H9 (cell line): Measurements from ENCODE around the gene CAMK2G. TPM values are rescaled to one million over a fixed set of nuclear protein-coding genes. Genes with fewer than 3 reads are reported as not detected.

Experiments used
- DNase-seq: peaks from one replicate; pipeline ENCODE4 v3.0.0-alpha.2; 2017
- H2AFZ ChIP-seq: one replicate; pipeline ENCODE4 v1.6.1; 2013; ENCODE audit warnings: mild to moderate bottlenecking, low read length, control low read depth, moderate library complexity
- H2AK5ac ChIP-seq: 2 replicates; pipeline ENCODE4 v1.6.1; 2013; ENCODE audit warnings: low read length, control low read depth, mixed read lengths; ENCODE audit not compliant: insufficient read length
- H2BK120ac ChIP-seq: one replicate; pipeline ENCODE4 v1.6.1; 2013; ENCODE audit warnings: low read depth, mild to moderate bottlenecking, low read length, control low read depth, inconsistent platforms; ENCODE audit not compliant: poor library complexity, severe bottlenecking
- H2BK12ac ChIP-seq: 2 replicates; pipeline ENCODE4 v1.6.1; 2013; ENCODE audit warnings: low read length, control low read depth, mixed read lengths, low read depth; ENCODE audit not compliant: insufficient read length
- H2BK15ac ChIP-seq: 2 replicates; pipeline ENCODE4 v1.6.1; 2013; ENCODE audit warnings: low read depth, low read length, control low read depth
- H2BK20ac ChIP-seq: one replicate; pipeline ENCODE4 v1.6.1; 2013; ENCODE audit warnings: low read depth, mild to moderate bottlenecking, low read length, control low read depth, inconsistent platforms; ENCODE audit not compliant: poor library complexity, severe bottlenecking
- H2BK5ac ChIP-seq: 2 replicates; pipeline ENCODE4 v1.6.1; 2013; ENCODE audit warnings: low read length, control low read depth, mixed read lengths; ENCODE audit not compliant: insufficient read length
- H3K14ac ChIP-seq: 2 replicates; pipeline ENCODE4 v1.6.1; 2013; ENCODE audit warnings: low read length, control low read depth; ENCODE audit not compliant: insufficient read depth
- H3K18ac ChIP-seq: 2 replicates; pipeline ENCODE4 v1.6.1; 2013; ENCODE audit warnings: low read depth, mild to moderate bottlenecking, mixed read lengths, low read length, control low read depth; ENCODE audit not compliant: insufficient read length
- H3K23ac ChIP-seq: 2 replicates; pipeline ENCODE4 v1.6.1; 2013; ENCODE audit warnings: low read length, control low read depth, mixed read lengths, low read depth; ENCODE audit not compliant: insufficient read length
- H3K23me2 ChIP-seq: 2 replicates; pipeline ENCODE4 v1.6.1; 2013; ENCODE audit warnings: low read depth, mild to moderate bottlenecking, mixed read lengths, low read length, control low read depth; ENCODE audit not compliant: insufficient read length, poor library complexity, severe bottlenecking
- H3K27ac ChIP-seq: 2 replicates; pipeline ENCODE4 v1.5.1; 2013; ENCODE audit warnings: low read length, control low read depth, mixed read lengths, low read depth; ENCODE audit not compliant: insufficient read length
- H3K27me3 ChIP-seq: 2 replicates; pipeline ENCODE4 v1.6.1; 2013; ENCODE audit warnings: low read length, control low read depth, inconsistent platforms; ENCODE audit not compliant: insufficient read depth
- H3K4ac ChIP-seq: 2 replicates; pipeline ENCODE4 v1.6.1; 2013; ENCODE audit warnings: low read depth, mild to moderate bottlenecking, control low read depth, inconsistent platforms, low read length, moderate library complexity
- H3K4me1 ChIP-seq: 2 replicates; pipeline ENCODE4 v1.6.1; 2013; ENCODE audit warnings: low read length, control low read depth, inconsistent platforms; ENCODE audit not compliant: insufficient read depth
- H3K4me2 ChIP-seq: 2 replicates; pipeline ENCODE4 v1.6.1; 2013; ENCODE audit warnings: low read length, control low read depth, mixed read lengths; ENCODE audit not compliant: insufficient read length, insufficient read depth
- H3K56ac ChIP-seq: 2 replicates; pipeline ENCODE4 v1.6.1; 2013; ENCODE audit warnings: low read depth, mild to moderate bottlenecking, mixed read lengths, low read length, control low read depth; ENCODE audit not compliant: insufficient read length
- H3K79me1 ChIP-seq: 2 replicates; pipeline ENCODE4 v1.6.1; 2013; ENCODE audit warnings: low read depth, mild to moderate bottlenecking, moderate library complexity, low read length, control low read depth, inconsistent platforms; ENCODE audit not compliant: insufficient read depth, poor library complexity, severe bottlenecking
- H3K79me2 ChIP-seq: 2 replicates; pipeline ENCODE4 v1.6.1; 2013; ENCODE audit warnings: low read length, control low read depth, inconsistent platforms; ENCODE audit not compliant: insufficient read depth
- H3K9ac ChIP-seq: 2 replicates; pipeline ENCODE4 v1.6.1; 2013; ENCODE audit warnings: low read length, control low read depth, mixed read lengths; ENCODE audit not compliant: insufficient read length; ENCODE audit errors: extremely low read depth
- H3K9me3 ChIP-seq: one replicate; pipeline ENCODE4 v1.6.1; 2013; ENCODE audit warnings: low read depth, low read length, inconsistent platforms; ENCODE audit not compliant: control insufficient read depth
- H3T11ph ChIP-seq: one replicate; pipeline ENCODE4 v1.6.1; 2013; ENCODE audit warnings: mild to moderate bottlenecking, low read length, control low read depth, inconsistent platforms
- H4K20me1 ChIP-seq: one replicate; pipeline ENCODE4 v1.6.1; 2013; ENCODE audit not compliant: control insufficient read depth, insufficient read length, insufficient read depth
- H4K5ac ChIP-seq: 2 replicates; pipeline ENCODE4 v1.6.1; 2013; ENCODE audit warnings: low read depth, mild to moderate bottlenecking, mixed read lengths, low read length, control low read depth; ENCODE audit not compliant: insufficient read length
- H4K8ac ChIP-seq: replicated peaks from 2 replicates; pipeline ENCODE4 v1.6.1; 2013; ENCODE audit warnings: low read length, control low read depth, mixed read lengths, low read depth; ENCODE audit not compliant: insufficient read length
- H4K91ac ChIP-seq: 2 replicates; pipeline ENCODE4 v1.6.1; 2013; ENCODE audit warnings: low read depth, mild to moderate bottlenecking, moderate library complexity, mixed read lengths, low read length, control low read depth; ENCODE audit not compliant: insufficient read length
- H3K27ac Mint-ChIP-seq, 3 experiments: 2 replicates in 2 of 3; 3 replicates in 1 of 3; pipeline ENCODE4 v1.8.0; 2020 to 2021; ENCODE audit warnings: mixed read lengths in 3 of 3, mild to moderate bottlenecking in 1 of 3, moderate library complexity in 1 of 3
- H3K27me3 Mint-ChIP-seq: 2 replicates; pipeline ENCODE4 v1.8.0; 2021; ENCODE audit warnings: low read depth, mild to moderate bottlenecking, moderate library complexity, mixed read lengths
- H3K36me3 Mint-ChIP-seq, 3 experiments: 2 replicates in 2 of 3; 3 replicates in 1 of 3; pipeline ENCODE4 v1.8.0; 2020 to 2021; ENCODE audit warnings: low read depth in 3 of 3, mixed read lengths in 3 of 3; ENCODE audit not compliant: insufficient read depth in 1 of 3
- H3K4me1 Mint-ChIP-seq, 2 experiments: 2 replicates each; pipeline ENCODE4 v1.8.0; 2020; ENCODE audit warnings: mixed read lengths in 2 of 2
- H3K4me3 Mint-ChIP-seq, 2 experiments: 2 replicates in 1 of 2; 3 replicates in 1 of 2; pipeline ENCODE4 v1.8.0; 2020 to 2021; ENCODE audit warnings: mild to moderate bottlenecking in 2 of 2, mixed read lengths in 2 of 2, moderate library complexity in 1 of 2
- H3K9me3 Mint-ChIP-seq, 2 experiments: 2 replicates in 1 of 2; 3 replicates in 1 of 2; pipeline ENCODE4 v1.8.0; 2020; ENCODE audit warnings: mild to moderate bottlenecking in 2 of 2, mixed read lengths in 2 of 2, moderate library complexity in 1 of 2
- CTCF ChIP-seq: fragments of 200-600 bp; sonication (generic); conservative IDR thresholded peaks from 3 replicates; pipeline ENCODE4 v1.8.0; 2021; ENCODE audit warnings: antibody characterized with exemption, mild to moderate bottlenecking
- WGBS: extraction: QIAGEN DNeasy Blood & Tissue Kit; methylation state at CpG from one replicate; pipeline ENCODE4 v1.1.7; 2013; ENCODE audit warnings: missing lambda C conversion rate, low lambda C conversion rate, mixed read lengths; ENCODE audit not compliant: insufficient read length; ENCODE audit errors: extremely low coverage; 5-methylcytosine and 5-hydroxymethylcytosine counted together
- total RNA-seq: library from RNA; stranded (reverse); gene quantifications from 2 replicates; pipeline ENCODE4 v1.2.1, GENCODE V29; 2021

The CAMK2G gene
- total RNA-seq, 1 experiment from 2014 or later: 31.8 TPM

- no peak overlapping the region for H4K8ac ChIP-seq
- no CpG with 5 or more reads among the region's 7 CpGs for WGBS
- H2AK5ac ChIP-seq: no peak overlapping the region
- H2BK5ac ChIP-seq: no peak overlapping the region
- no peak overlapping the region for H3T11ph ChIP-seq
- Mint-ChIP-seq H3K27me3 (no peaks in the 10 kb centered on the region), H3K9me3 (no peaks in the 10 kb centered on the region; a peak in 1 of 5 replicates), H3K4me3 (no peak overlapping the region), H3K4me1 (0 out of 4 replicates have a peak, but pooled peaks cover 0 to 3% of the 10 kb centered on the region in 2 experiments), H3K27ac (no peak overlapping the region), H3K36me3 (peaks cover 6 to 51% (median 25%) of the 10 kb centered on the region in 3 experiments; a peak in 5 of 7 replicates)
- H3K23me2 ChIP-seq: no peaks in the 10 kb centered on the region
- no peak overlapping the region for H3K9ac ChIP-seq
- no peaks in the 10 kb centered on the region for H3K4me1 ChIP-seq
- no peak overlapping the region for H2BK120ac ChIP-seq
- no peak overlapping the region for H2AFZ ChIP-seq
- no peaks in the 10 kb centered on the region for H3K79me1 ChIP-seq
- H3K9me3 ChIP-seq: no peaks in the 10 kb centered on the region
- H4K20me1 ChIP-seq: no peaks in the 10 kb centered on the region
- no peak overlapping the region for H2BK20ac ChIP-seq
- no peaks in the 10 kb centered on the region for H3K27me3 ChIP-seq
- H3K79me2 ChIP-seq: no peaks in the 10 kb centered on the region
- no peak for DNase-seq
- no peak overlapping the region for H3K14ac ChIP-seq
- no peak overlapping the region for H4K5ac ChIP-seq
- no peak overlapping the region for H2BK12ac ChIP-seq
- H3K4ac ChIP-seq: no peak overlapping the region
- H3K18ac ChIP-seq: no peak overlapping the region
- H3K27ac ChIP-seq: no peak overlapping the region
- no peak overlapping the region for H3K56ac ChIP-seq
- H2BK15ac ChIP-seq: no peak overlapping the region
- no peak for TF ChIP-seq CTCF
- no peak overlapping the region for H3K4me2 ChIP-seq
- no peak overlapping the region for H3K23ac ChIP-seq
- H4K91ac ChIP-seq: no peak overlapping the region
Observed at GRCh38 chr10:73823391-73823790, 51.0 kb downstream of the CAMK2G start.
